ENCODE measurements around the gene COL18A1.

The COL18A1 gene

GRCh38 chr21:45383615-45384201 lies 21.3 kb upstream of the COL18A1 start:
- DNase-seq, result no peak

GRCh38 chr21:45384656-45385548 lies 20.1 kb upstream of the COL18A1 start:
- no peak for DNase-seq

GRCh38 chr21:45385549-45386050 lies 19.4 kb upstream of the COL18A1 start:
- DNase-seq, result no peak

GRCh38 chr21:45386336-45386727 lies 18.6 kb upstream of the COL18A1 start:
- DNase-seq, result no peak

GRCh38 chr21:45386728-45387371 lies 18.1 kb upstream of the COL18A1 start:
- DNase-seq, result peak; percentile 48

- DNase-seq, result no peak
Observed at GRCh38 chr21:45387506-45387905, 17.5 kb upstream of the COL18A1 start.

GRCh38 chr21:45388011-45388521 lies 16.9 kb upstream of the COL18A1 start:
- DNase-seq, result no peak

GRCh38 chr21:45388611-45389296 lies 16.2 kb upstream of the COL18A1 start:
- no peak for DNase-seq

- no peak for DNase-seq
Observed at GRCh38 chr21:45390121-45390751, 14.7 kb upstream of the COL18A1 start.

GRCh38 chr21:45390831-45391742 lies 13.9 kb upstream of the COL18A1 start:
- no peak for DNase-seq

GRCh38 chr21:45391743-45392572 lies 13.0 kb upstream of the COL18A1 start:
- no peak for DNase-seq

- no peak for DNase-seq
Observed at GRCh38 chr21:45392573-45392971, 12.4 kb upstream of the COL18A1 start.

GRCh38 chr21:45393021-45393420 lies 11.9 kb upstream of the COL18A1 start:
- no peak for DNase-seq

GRCh38 chr21:45393833-45394638 lies 10.9 kb upstream of the COL18A1 start:
- no peak for DNase-seq

GRCh38 chr21:45396620-45396995 lies 8.4 kb upstream of the COL18A1 start:
- no peak for DNase-seq

- DNase-seq, result no peak
Observed at GRCh38 chr21:45397381-45397780, 7.6 kb upstream of the COL18A1 start.

GRCh38 chr21:45401054-45401518 lies 3.9 kb upstream of the COL18A1 start:
- DNase-seq, result no peak

GRCh38 chr21:45401916-45402900 lies 2.8 kb upstream of the COL18A1 start:
- DNase-seq, result no peak

All from MV-4-11 (cell line).